Endothelial cell (in vitro differentiated cells): Measurements from ENCODE around the gene MYRF. TPM values are rescaled to one million over a fixed set of nuclear protein-coding genes. Genes with fewer than 3 reads are reported as not detected.

Experiments
- DNase-seq: peaks from one replicate; pipeline ENCODE4 v3.0.0; 2021; ENCODE audit warnings: low spot score
- H3K27ac Mint-ChIP-seq: one replicate; pipeline ENCODE4 v1.8.0; 2021; ENCODE audit warnings: mixed read lengths, inconsistent platforms; ENCODE audit not compliant: unreplicated experiment
- H3K27me3 Mint-ChIP-seq: one replicate; pipeline ENCODE4 v1.8.0; 2021; ENCODE audit warnings: mild to moderate bottlenecking, moderate library complexity, mixed read lengths, inconsistent platforms; ENCODE audit not compliant: unreplicated experiment
- H3K36me3 Mint-ChIP-seq: one replicate; pipeline ENCODE4 v1.8.0; 2021; ENCODE audit warnings: mild to moderate bottlenecking, low read depth, mixed read lengths, inconsistent platforms; ENCODE audit not compliant: unreplicated experiment
- H3K4me1 Mint-ChIP-seq: one replicate; pipeline ENCODE4 v1.8.0; 2021; ENCODE audit warnings: mild to moderate bottlenecking, mixed read lengths, inconsistent platforms; ENCODE audit not compliant: unreplicated experiment
- H3K4me3 Mint-ChIP-seq: one replicate; pipeline ENCODE4 v1.8.0; 2021; ENCODE audit warnings: mild to moderate bottlenecking, mixed read lengths, inconsistent platforms; ENCODE audit not compliant: unreplicated experiment
- H3K9me3 Mint-ChIP-seq: one replicate; pipeline ENCODE4 v1.8.0; 2021; ENCODE audit warnings: mixed read lengths, inconsistent platforms; ENCODE audit not compliant: unreplicated experiment
- total RNA-seq: library from RNA; stranded (reverse); fragmentation: NEBNext Ultra II Directional; extraction: Animal tissue kit (Norgen Biotek cat#: 25700); gene quantifications from one replicate; pipeline ENCODE4 v1.2.1, GENCODE V29; 2021; ENCODE audit not compliant: unreplicated experiment
- TF ChIP-seq, protein P1 (sequence below): fragments of 200-600 bp; sonication (generic); IDR thresholded peaks from one replicate; pipeline ENCODE4 v1.5.0; 2021; ENCODE audit warnings: antibody characterized with exemption; ENCODE audit not compliant: unreplicated experiment

Gene MYRF
- total RNA-seq, 1 donor from 2014 or later, result 1.5 TPM

GRCh38 chr11:61718046-61718531, 34.3 kb upstream of the MYRF start:
- no peaks in the 10 kb centered on the region for H3K9me3 Mint-ChIP-seq
- TF ChIP-seq, protein P1, sequence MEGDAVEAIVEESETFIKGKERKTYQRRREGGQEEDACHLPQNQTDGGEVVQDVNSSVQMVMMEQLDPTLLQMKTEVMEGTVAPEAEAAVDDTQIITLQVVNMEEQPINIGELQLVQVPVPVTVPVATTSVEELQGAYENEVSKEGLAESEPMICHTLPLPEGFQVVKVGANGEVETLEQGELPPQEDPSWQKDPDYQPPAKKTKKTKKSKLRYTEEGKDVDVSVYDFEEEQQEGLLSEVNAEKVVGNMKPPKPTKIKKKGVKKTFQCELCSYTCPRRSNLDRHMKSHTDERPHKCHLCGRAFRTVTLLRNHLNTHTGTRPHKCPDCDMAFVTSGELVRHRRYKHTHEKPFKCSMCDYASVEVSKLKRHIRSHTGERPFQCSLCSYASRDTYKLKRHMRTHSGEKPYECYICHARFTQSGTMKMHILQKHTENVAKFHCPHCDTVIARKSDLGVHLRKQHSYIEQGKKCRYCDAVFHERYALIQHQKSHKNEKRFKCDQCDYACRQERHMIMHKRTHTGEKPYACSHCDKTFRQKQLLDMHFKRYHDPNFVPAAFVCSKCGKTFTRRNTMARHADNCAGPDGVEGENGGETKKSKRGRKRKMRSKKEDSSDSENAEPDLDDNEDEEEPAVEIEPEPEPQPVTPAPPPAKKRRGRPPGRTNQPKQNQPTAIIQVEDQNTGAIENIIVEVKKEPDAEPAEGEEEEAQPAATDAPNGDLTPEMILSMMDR, result no peak
- H3K27me3 Mint-ChIP-seq, result peaks cover 5% of the 10 kb centered on the region
- peaks cover 17% of the 10 kb centered on the region for H3K4me1 Mint-ChIP-seq
- no peak for DNase-seq
- H3K4me3 Mint-ChIP-seq, result no peak overlapping the region
- no peak overlapping the region for H3K27ac Mint-ChIP-seq
- no peaks in the 10 kb centered on the region for H3K36me3 Mint-ChIP-seq

DNA sequence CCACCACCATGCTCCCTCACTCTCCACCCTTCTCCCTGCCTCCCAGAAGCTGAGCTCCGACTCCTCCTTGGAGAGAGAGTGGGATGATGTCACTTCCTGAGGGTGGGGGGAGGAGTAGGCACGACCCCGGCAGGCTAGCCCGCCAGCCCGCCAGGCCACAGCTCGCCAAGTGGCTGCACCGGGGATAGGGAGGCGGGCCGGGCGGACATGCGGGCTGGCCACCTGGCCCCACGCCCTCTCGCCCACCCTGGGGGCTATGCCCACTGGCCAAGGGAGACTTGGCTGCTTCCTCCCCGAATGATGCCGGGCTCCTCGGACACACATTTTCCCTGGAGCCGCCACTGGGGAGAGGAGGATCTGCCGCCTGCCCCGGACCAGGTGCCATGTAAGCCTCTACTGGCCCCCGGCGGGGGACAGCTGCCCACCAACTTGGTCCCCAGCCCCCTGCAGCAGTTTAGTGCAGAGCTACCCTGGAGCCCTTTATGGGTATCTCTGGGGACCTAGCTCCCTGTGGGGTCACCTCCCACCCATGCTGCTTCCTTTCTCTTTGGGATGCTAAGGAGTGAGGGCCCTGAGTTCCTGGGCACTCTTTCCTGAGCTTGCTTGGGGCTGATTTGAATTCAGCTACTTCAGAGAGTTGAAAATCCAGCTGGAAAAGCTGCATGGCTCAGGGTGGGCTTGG, 33.7 kb upstream of the MYRF start:
- no peak overlapping the region for H3K4me3 Mint-ChIP-seq
- H3K9me3 Mint-ChIP-seq, result no peaks in the 10 kb centered on the region
- peaks cover 5% of the 10 kb centered on the region for H3K27me3 Mint-ChIP-seq
- no peak overlapping the region for H3K27ac Mint-ChIP-seq
- TF ChIP-seq, protein P1, result no peak
- no peaks in the 10 kb centered on the region for H3K36me3 Mint-ChIP-seq
- peak; percentile 60 for DNase-seq
- peaks cover 17% of the 10 kb centered on the region for H3K4me1 Mint-ChIP-seq

GRCh38 chr11:61719978-61720377, 32.5 kb upstream of the MYRF start:
- H3K36me3 Mint-ChIP-seq, result peaks cover 4% of the 10 kb centered on the region
- no peak for DNase-seq
- H3K27ac Mint-ChIP-seq, result no peak overlapping the region
- no peaks in the 10 kb centered on the region for H3K9me3 Mint-ChIP-seq
- no peak overlapping the region for H3K4me3 Mint-ChIP-seq
- TF ChIP-seq, protein P1, result no peak
- peaks cover 17% of the 10 kb centered on the region for H3K4me1 Mint-ChIP-seq
- peaks cover 5% of the 10 kb centered on the region for H3K27me3 Mint-ChIP-seq

- Mint-ChIP-seq H3K9me3 (no peaks in the 10 kb centered on the region), H3K27ac (no peak overlapping the region), H3K4me3 (no peak overlapping the region), H3K4me1 (peaks cover 17% of the 10 kb centered on the region), H3K27me3 (peaks cover 5% of the 10 kb centered on the region), H3K36me3 (peaks cover 4% of the 10 kb centered on the region)
- no peak for DNase-seq
- TF ChIP-seq, protein P1, result no peak
Observed at GRCh38 chr11:61720597-61720996, 31.8 kb upstream of the MYRF start.

DNA sequence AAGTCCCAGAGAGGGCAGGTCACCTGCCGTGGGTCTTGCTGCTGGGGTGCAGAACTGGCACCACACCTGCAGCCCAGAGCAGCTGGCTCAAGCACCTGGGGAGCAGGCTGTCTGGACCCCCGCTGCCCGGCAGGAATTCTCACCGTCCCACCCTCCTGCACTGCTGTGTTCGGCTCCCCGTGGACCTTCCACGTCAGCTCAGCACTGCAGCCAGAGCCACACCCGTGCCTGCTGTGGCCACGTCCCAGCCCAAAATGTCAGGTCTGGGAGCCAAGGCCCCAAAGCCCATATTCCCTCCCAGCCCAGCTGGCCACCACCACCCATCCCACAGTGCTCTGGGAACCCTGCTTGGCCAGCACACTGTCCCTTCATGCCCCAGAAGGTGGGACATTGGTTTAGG, 28.0 kb upstream of the MYRF start:
- no peak overlapping the region for H3K4me3 Mint-ChIP-seq
- DNase-seq, result no peak
- peaks cover 7% of the 10 kb centered on the region for H3K27me3 Mint-ChIP-seq
- TF ChIP-seq, protein P1, result no peak
- H3K4me1 Mint-ChIP-seq, result no peaks in the 10 kb centered on the region
- no peaks in the 10 kb centered on the region for H3K9me3 Mint-ChIP-seq
- peaks cover 8% of the 10 kb centered on the region for H3K36me3 Mint-ChIP-seq
- H3K27ac Mint-ChIP-seq, result no peak overlapping the region
